Breast epithelium (tissue), 4 donors: ENCODE measurements around the gene LCN10. TPM values are rescaled to one million over a fixed set of nuclear protein-coding genes. Genes with fewer than 3 reads are reported as not detected.

ENCODE experiments used
- DNase-seq, 2 donors: peaks; one replicate each; pipeline ENCODE4 v3.0.0-alpha.2; 2019; ENCODE audit warnings: low spot score in 2 of 2
- H3K27ac ChIP-seq, 2 donors: fragments of 200-600 bp; sonication (generic) in 1 of 2; one replicate each; pipeline ENCODE4 v1.5.1; 2016 to 2019; ENCODE audit warnings: mild to moderate bottlenecking in 1 of 2
- H3K27me3 ChIP-seq, 2 donors: fragments of 200-600 bp; sonication (generic) in 1 of 2; one replicate each; pipeline versions ENCODE4 v1.5.1 to v1.6.0; 2017 to 2019; ENCODE audit warnings: control low read depth in 1 of 2, mild to moderate bottlenecking in 1 of 2
- H3K36me3 ChIP-seq: fragments of 200-600 bp; one replicate; pipeline ENCODE4 v1.5.1; 2019
- H3K4me1 ChIP-seq, 2 donors: fragments of 200-600 bp; sonication (generic); one replicate each; pipeline ENCODE4 v1.5.1; 2016 to 2019; ENCODE audit warnings: control low read depth in 1 of 2
- H3K4me3 ChIP-seq, 3 donors: fragments of 200-600 bp; sonication (generic); 1 replicate in 2 of 3; 2 replicates in 1 of 3; pipeline ENCODE4 v1.5.1; 2016 to 2019; ENCODE audit warnings: mild to moderate bottlenecking in 3 of 3, moderate library complexity in 2 of 3
- H3K9me3 ChIP-seq, 2 donors: fragments of 200-600 bp; sonication (generic) in 1 of 2; one replicate each; pipeline ENCODE4 v1.5.1; 2016 to 2019; ENCODE audit warnings: control low read depth in 1 of 2
- POLR2A ChIP-seq: fragments of 450-650 bp; IDR thresholded peaks from one replicate; pipeline ENCODE4 v1.6.1; 2016; ENCODE audit warnings: antibody characterized with exemption, mild to moderate bottlenecking, moderate library complexity
- POLR2AphosphoS5 ChIP-seq, 3 donors: sonication (generic); formaldehyde crosslinking; IDR thresholded peaks; one replicate each; pipeline ENCODE4 v1.6.1; 2017; ENCODE audit warnings: antibody characterized with exemption in 3 of 3
- intact Hi-C: fragments of 100-400 bp; cut with DNase I; formaldehyde crosslinking; loops from one replicate; pipeline ENCODE4 v1.15.1; 2023; ENCODE audit warnings: low total_unique reads
- total RNA-seq, 3 donors: library from RNA; depleted of rRNA; stranded (reverse); fragments of >200 nt; gene quantifications; one replicate each; pipeline ENCODE4 v1.1.0, GENCODE V29; 2016
- TF ChIP-seq, protein P1 (sequence below), 3 donors: fragments of 450-650 bp; IDR thresholded peaks; one replicate each; pipeline ENCODE4 v1.5.1; 2016 to 2017; ENCODE audit warnings: antibody characterized with exemption in 3 of 3, mild to moderate bottlenecking in 3 of 3, moderate library complexity in 3 of 3

LCN10 gene
- total RNA-seq, 3 donors from 2014 or later: 0.73 to 6.9 (median 6.7) TPM

DNA sequence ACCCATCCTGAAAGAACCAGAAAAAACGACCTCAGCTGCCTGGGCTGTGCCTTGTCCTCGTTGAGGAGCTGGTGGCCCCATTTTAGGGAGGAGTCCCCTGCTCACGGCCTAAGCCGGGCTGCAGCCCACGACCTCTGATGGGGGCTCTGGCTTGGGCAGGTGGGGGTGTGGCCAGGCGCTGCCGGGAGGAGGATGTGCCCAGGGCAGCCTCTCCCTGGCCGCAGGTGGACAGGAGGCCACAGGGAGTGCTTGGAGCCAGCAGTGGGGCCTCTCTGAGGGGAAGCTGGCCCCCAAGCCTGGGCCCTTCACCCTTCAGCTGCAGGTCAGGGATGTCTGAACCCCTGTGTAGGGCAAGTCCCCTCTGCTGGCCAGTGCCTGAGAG, 27.9 kb downstream of the LCN10 start:
- intact Hi-C loops: no loop called here
- H3K4me3 ChIP-seq: no peak overlapping the region
- no peaks in the 10 kb centered on the region for H3K9me3 ChIP-seq
- DNase-seq: no peak
- H3K27ac ChIP-seq: peak overlapping the region in 1 of 2 donors; percentile 3
- H3K4me1 ChIP-seq: no peaks in the 10 kb centered on the region
- TF ChIP-seq POLR2AphosphoS5 (IDR thresholded peaks at IDR 0.05): no peak
- TF ChIP-seq POLR2A: no peak
- TF ChIP-seq, protein P1, sequence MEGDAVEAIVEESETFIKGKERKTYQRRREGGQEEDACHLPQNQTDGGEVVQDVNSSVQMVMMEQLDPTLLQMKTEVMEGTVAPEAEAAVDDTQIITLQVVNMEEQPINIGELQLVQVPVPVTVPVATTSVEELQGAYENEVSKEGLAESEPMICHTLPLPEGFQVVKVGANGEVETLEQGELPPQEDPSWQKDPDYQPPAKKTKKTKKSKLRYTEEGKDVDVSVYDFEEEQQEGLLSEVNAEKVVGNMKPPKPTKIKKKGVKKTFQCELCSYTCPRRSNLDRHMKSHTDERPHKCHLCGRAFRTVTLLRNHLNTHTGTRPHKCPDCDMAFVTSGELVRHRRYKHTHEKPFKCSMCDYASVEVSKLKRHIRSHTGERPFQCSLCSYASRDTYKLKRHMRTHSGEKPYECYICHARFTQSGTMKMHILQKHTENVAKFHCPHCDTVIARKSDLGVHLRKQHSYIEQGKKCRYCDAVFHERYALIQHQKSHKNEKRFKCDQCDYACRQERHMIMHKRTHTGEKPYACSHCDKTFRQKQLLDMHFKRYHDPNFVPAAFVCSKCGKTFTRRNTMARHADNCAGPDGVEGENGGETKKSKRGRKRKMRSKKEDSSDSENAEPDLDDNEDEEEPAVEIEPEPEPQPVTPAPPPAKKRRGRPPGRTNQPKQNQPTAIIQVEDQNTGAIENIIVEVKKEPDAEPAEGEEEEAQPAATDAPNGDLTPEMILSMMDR (IDR thresholded peaks at IDR 0.05): no peak
- no peaks in the 10 kb centered on the region for H3K36me3 ChIP-seq
- no peaks in the 10 kb centered on the region for H3K27me3 ChIP-seq

DNA sequence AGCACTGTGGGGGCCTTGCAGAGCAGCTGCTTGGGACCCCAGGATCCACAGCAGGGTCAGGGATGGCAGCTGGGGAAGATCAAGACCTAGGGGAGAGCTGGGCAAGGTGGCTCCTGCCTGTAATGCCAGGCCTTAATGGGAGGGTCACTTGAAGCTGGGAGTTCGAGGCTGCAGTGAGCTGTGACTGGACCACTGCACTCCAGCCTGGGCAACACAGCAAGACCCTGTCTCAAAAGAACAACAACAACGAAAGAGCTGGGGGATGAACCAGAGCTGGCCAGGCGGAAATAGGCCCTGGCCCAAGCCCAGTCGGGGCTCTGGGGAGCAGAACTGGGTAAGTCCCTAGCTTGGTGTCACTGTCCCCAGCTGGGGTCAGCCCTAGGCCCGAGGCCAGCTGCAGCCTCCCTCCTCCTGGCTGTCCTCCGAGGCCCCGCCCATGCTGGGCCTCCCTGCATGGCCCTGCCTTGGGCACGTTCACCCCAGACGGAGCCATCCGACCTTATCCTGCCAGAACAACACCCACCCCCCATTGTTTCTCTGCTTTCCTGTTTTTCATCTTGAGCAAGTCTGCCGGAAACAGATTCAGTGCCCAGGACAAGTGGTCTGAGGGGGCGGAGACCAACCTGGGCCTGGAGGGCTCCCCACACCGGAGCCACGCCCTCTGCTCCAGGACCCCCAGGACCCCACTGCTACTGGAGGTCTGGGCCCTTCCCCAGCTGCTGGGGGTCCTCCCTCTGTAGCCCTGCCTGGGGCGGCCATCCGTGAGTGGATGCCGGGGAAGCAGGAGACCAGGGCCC, 28.4 kb downstream of the LCN10 start:
- H3K4me1 ChIP-seq: no peaks in the 10 kb centered on the region
- DNase-seq: no peak
- no peaks in the 10 kb centered on the region for H3K36me3 ChIP-seq
- no peak overlapping the region for H3K4me3 ChIP-seq
- intact Hi-C loops: no loop called here
- no peaks in the 10 kb centered on the region for H3K27me3 ChIP-seq
- TF ChIP-seq, protein P1 (IDR thresholded peaks at IDR 0.05): no peak
- TF ChIP-seq POLR2AphosphoS5 (IDR thresholded peaks at IDR 0.05) (no peak), POLR2A (no peak)
- no peaks in the 10 kb centered on the region for H3K9me3 ChIP-seq
- no peak overlapping the region for H3K27ac ChIP-seq

DNA sequence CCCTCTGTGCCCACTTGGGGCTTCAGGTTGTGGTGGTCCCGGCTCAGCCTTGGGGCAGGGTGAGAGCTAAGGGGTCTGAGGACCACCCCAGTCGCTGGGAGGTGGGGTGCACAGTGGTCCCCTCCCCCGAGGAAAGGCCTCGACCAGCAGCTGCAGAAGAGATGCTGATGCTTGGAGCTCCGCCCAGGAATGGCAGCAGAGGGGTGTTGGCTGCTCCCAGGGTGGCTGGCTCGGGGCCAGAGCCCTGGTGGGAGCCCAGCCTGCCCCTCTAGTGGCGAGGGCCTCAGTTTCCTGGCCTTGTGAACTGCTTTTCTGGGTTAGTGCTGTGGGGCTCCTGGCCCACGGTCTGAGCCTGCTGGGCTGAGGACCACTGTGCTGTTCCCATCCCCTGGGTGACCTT, 29.2 kb downstream of the LCN10 start:
- intact Hi-C loops: no loop called here
- H3K27me3 ChIP-seq: no peaks in the 10 kb centered on the region
- no peaks in the 10 kb centered on the region for H3K36me3 ChIP-seq
- TF ChIP-seq, protein P1 (IDR thresholded peaks at IDR 0.05): no peak
- TF ChIP-seq POLR2AphosphoS5 (IDR thresholded peaks at IDR 0.05) (no peak), POLR2A (no peak)
- peak overlapping the region in 2 of 3 donors; percentile 65 to 78 for H3K4me3 ChIP-seq
- H3K27ac ChIP-seq: peak overlapping the region in 1 of 2 donors; percentile 7
- no peaks in the 10 kb centered on the region for H3K4me1 ChIP-seq
- H3K9me3 ChIP-seq: no peaks in the 10 kb centered on the region
- no peak for DNase-seq

DNA sequence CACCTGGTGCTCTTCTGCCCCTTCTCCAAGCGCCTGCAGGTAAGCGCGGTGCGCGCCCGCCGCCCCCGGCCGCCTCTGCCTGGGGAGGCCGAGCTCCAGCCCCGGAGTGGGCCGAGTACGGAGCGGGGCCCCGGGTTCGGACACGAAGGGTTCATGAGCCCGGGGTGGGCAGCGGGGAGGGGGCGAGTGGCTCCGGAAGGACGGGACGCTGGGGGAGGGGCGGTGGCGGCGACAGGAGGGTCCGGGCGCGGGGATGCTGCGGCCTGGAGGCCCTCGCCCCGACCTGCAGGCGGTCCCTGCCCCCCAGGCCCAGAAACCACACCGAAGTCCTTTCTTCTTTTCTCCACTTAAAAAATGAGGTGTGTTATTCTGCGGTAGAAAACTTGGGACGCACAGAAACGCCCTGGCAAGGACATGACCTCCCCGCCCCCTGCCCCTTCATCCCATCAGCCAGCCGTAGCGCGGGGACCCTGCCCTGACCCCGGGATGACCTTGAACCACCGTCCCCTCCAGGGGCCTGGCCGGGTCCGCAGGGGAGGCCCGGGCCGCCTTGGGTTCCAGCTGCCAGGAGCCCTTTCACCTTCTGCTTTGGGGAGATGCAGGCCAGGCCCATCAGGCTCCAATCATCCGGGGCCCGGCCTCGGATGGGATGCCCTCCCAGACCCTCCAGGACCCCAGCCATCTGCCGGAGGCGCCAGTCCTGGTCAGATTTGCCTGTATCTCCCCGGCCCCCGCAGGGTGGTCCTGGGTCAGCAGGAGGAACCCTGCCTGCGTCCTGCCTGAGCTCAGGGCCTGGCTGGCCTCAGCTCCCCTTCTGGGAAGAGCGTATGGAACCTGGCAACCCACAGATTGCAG, 29.8 kb downstream of the LCN10 start:
- no peak for DNase-seq

More for the DNA sequence above, 29.8 kb downstream of the LCN10 start:
- intact Hi-C loops: no loop called here
- Histone ChIP-seq H3K9me3 (no peaks in the 10 kb centered on the region), H3K27me3 (no peaks in the 10 kb centered on the region), H3K36me3 (no peaks in the 10 kb centered on the region), H3K4me1 (no peaks in the 10 kb centered on the region), H3K27ac (peak overlapping the region in 1 of 2 donors; percentile 7), H3K4me3 (peak overlapping the region; percentile 45 to 78 (median 65))
- TF ChIP-seq POLR2A (no peak), POLR2AphosphoS5 (IDR thresholded peaks at IDR 0.05) (no peak)
- TF ChIP-seq, protein P1 (IDR thresholded peaks at IDR 0.05): no peak
